Measurements from ENCODE around the gene GNAQ.

DNA sequence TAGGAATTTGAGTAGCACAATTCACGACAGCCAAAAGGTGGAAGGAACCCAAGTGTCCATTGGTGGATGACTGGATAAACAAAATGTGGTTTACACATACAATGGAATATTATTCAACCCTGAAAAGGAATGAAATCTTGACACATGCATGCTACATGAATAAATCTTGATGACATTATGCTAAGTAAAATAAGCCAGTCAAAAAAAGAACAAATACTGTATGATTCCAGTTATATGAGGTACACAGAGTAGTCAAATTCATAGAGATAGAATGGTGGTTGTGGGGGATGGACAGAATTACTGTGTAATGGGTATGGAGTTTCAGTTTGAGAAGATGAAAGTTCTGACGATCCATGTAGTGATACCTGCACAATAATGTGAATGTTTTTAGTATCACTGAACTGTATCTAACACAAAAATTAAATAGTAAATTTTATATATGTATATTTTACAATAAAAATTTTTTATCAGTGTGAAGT, 265.8 kb downstream of the GNAQ start:
- no peak for TF ChIP-seq CTCF (IDR thresholded peaks at IDR 0.05; ENCODE audit: borderline replicate concordance, extremely low read depth, low read length, poor library complexity, severe bottlenecking)
- TF ChIP-seq EZH2 (IDR thresholded peaks at IDR 0.05; ENCODE audit: borderline replicate concordance, low read depth, low read length, severe bottlenecking), result no peak

Data from DND-41 (cell line).